Measurements from ENCODE around the gene ZNF525.
"Not testable (repeated sequence)": the region's sequence is repeated elsewhere in the genome, so short reads cannot be mapped to it uniquely, and the experiment has no call there.

The ZNF525 gene

GRCh38 chr19:53395840-53396524, 30.5 kb downstream of the ZNF525 start:
- DNase-seq, result not testable (repeated sequence)

- no peak for DNase-seq
These were observed 31.0 kb downstream of the ZNF525 start for GRCh38 chr19:53396525-53396868.

- not testable (repeated sequence) for DNase-seq
These were observed 32.4 kb downstream of the ZNF525 start for GRCh38 chr19:53397918-53398317.

GRCh38 chr19:53409505-53410204, 44.1 kb downstream of the ZNF525 start:
- no peak for DNase-seq

DNA sequence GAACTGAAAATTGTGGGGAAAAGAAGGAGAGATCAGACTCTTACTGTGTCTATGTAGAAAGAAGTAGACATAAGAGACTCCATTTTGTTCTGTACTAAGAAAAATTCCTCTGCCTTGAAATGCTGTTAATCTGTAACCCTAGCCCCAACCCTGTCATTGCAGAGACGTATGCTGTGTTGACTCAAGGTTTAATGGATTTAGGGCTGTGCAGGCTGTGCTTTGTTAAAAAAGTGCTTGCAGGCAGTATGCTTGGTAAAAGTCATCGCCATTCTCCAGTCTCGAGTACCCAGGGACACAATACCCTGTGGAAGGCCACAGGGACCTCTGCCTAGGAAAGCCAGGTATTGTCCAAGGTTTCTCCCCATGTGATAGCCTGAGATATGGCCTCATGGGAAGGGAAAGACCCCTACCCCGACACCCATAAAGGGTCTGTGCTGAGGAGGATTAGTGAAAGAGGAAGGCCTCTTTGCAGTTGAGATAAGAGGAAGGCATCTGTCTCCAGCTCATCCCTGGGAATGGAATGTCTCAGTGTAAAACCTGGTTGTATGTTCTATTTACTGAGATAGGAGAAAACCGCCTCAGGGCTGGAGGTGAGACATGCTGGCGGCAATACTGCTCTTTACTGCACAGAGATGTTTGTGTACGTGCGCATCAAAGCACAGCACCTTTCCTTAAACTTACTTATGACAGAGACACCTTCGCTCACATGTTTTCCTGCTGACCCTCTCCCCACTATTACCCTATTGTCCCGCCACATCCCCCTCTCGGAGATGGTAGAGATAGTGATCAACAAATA, 55.2 kb downstream of the ZNF525 start:
- not testable (repeated sequence) for DNase-seq

DNA sequence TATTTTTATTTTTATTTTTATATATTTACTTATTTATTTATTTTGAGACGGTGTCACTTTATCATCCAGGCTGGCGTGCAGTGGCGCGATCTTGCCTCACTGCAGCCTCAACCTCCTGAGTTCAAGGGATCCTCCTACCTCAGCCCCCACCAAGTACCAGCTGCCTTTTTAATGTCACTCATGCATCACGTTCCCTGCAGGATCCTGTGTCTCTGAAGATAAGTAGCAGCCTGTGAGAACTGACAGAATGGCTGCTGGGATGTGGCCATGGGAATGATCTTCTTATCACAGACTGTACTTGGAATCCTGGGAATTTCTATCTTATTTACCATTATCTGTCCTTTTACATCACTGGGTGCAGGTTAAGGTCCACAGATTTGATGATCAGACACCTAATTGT, 57.0 kb downstream of the ZNF525 start:
- DNase-seq, result no peak

DNA sequence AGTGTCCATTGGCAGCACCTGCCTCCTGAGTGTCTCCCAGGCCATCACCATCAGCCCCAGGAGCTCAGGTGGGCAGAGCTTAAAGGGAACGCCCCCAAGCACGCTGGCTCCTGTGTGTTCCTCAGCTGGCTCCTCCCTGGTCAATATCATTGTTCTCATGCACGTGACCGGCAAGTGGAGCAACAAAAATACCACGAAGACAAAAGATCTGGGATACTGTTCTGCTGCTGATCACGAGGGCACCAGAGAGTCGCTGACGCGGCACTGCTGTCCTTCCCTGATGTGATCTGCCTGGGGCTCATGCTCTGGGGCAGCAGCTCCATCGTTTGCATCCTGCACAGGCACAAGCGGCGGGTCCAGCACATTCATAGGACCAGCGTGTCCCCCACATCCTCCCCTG, 57.6 kb downstream of the ZNF525 start:
- DNase-seq, result not testable (repeated sequence)

DNA sequence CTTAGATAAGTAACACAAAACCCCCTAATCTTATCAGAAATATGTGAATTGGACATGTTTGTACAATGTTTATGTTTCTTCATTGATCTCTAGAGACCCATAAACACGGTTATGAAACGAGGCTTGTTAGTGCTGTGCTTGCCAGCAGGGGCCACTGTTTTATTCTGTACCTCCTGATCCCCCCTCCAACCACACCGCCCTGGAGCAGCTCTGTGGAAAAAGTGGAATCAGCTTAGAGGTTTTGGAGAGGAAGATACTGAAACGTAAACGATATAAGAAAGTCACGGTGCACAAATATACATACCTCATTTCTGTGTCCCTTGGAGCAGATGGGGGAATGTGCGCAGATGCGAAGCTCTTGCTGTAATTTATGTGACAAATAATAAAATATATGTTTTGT, 58.2 kb downstream of the ZNF525 start:
- DNase-seq, result not testable (repeated sequence)

DNA sequence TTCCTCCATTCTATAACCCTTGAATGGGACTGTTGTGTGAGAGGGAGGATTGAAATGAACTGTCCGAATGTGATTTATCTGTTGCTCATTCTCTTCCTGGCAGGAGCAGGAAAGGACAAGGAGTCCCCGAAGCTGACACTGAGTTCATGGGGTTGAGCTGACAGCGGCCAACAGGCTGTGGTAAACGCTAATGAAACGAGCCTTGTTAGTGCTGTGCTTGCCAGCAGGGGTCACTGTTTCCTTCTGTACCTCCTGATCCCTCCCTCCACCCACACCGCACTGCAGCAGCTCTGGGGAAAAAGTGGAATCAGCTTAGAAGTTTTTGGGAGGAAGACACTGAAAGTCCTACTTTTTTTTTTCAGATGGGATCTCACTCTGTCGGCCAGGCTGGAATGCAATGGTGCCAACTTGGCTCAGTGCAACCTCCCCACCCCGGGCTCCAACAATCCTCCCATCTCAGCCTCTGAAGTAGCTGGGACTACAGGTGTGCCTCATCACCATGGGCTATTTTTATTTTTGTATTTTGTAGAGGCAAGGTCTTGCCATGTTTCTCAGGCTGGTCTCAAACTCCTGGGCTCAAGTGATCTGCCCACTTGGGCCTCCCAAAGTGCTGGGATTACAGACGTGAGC, 59.6 kb downstream of the ZNF525 start:
- no peak for DNase-seq

DNA sequence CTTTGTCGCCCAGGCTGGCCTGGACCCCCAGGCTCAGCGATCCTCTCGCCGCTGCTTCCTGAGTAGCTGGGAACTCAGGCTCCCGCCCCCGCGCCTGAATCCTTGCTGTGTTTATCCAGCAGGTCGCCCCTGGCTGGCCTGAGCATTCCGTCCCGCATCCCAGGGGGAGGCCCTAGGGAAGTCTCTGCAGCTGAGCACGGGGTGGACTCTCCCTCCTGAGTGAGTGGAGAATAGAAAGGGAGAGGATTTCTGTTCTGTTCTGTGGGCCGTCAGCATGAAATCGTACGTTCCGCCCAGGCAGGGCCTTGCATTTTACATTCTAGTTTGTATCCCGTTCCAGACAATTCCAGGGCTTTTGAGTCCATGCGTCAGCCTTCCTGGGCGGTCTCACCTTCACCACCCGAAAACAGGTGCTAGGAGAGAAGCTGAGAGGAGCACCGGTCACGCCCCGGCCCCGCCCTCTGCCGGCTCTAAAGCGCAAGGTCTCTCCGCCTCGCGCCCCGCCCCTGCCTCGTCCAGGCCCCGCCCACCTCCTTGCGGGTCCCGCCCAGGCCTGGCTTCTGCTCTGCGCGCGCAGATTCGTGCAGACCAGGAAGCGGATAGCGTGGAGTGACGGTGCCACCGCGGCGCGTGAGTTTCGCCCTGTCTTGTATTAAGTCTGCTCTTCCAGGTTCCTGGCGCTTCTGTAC, 66.0 kb downstream of the ZNF525 start, which contains the start of gene ZNF761:
ZNF761 (plus strand) TSS at position 586 of the 689 bp plus-strand sequence. CDS start 15,285 bp downstream, outside the sequence.
- peak; percentile 50 to 76 for DNase-seq

DNA sequence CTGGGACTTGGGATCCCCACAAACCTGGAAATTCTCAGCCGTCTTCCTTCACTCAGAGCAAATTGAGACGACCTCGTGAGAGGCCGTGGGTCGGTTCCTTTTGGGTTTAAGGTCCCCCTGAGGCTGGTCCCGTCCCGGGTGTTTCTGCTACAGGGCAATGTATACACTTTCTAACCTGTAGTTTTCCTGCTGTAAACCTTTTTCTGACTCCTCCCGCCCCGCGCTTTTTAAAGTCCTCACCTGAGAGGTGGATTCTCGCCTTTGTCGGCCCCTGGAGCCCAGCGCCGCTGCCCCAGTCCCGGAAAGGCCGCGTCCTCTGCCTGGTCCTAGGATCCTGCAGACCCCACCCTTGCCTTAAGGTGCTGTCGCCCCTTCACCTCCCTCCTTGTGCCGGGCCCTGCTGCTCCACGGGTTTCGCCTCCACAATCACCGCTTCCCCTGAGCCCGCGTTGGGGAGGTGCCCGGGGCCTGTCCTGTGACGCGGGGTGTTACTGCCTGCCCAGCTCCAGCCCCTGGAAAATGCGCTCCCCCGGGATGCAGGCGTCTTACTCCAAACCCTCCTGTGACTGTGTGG, 66.7 kb downstream of the ZNF525 start:
- DNase-seq, result no peak

All from SW 1271 (cell line).